A172 (cell line): ENCODE measurements around the gene SFMBT2. TPM values are rescaled to one million over a fixed set of nuclear protein-coding genes. Genes with fewer than 3 reads are reported as not detected.

ENCODE experiments used
- DNase-seq: peaks from one replicate; pipeline ENCODE4 v3.0.0-alpha.2; 2015; ENCODE audit warnings: low spot score
- total RNA-seq: library from RNA; depleted of rRNA; stranded (reverse); fragments of >200 nt; shearing (Covaris generic); gene quantifications from 2 replicates; pipeline ENCODE4 v1.2.3, GENCODE V29; 2014

SFMBT2 gene
- total RNA-seq, 1 experiment from 2014 or later = 0.96 TPM

GRCh38 chr10:7298495-7298894 lies 112.3 kb downstream of the SFMBT2 start:
- no peak for DNase-seq

- DNase-seq = no peak
Observed at GRCh38 chr10:7297094-7297493, 113.7 kb downstream of the SFMBT2 start.

- no peak for DNase-seq
Observed at GRCh38 chr10:7296648-7297047, 114.2 kb downstream of the SFMBT2 start.

GRCh38 chr10:7296076-7296475 lies 114.8 kb downstream of the SFMBT2 start:
- no peak for DNase-seq

GRCh38 chr10:7293378-7293920 lies 117.4 kb downstream of the SFMBT2 start:
- no peak for DNase-seq

- peak; percentile 6 for DNase-seq
Observed at GRCh38 chr10:7291487-7292270, 119.2 kb downstream of the SFMBT2 start.

- DNase-seq = no peak
Observed at GRCh38 chr10:7288060-7288690, 122.7 kb downstream of the SFMBT2 start.

- no peak for DNase-seq
Observed at GRCh38 chr10:7287377-7287776, 123.5 kb downstream of the SFMBT2 start.

GRCh38 chr10:7285522-7286322 lies 125.1 kb downstream of the SFMBT2 start:
- DNase-seq = no peak

- DNase-seq = no peak
Observed at GRCh38 chr10:7283246-7283645, 127.6 kb downstream of the SFMBT2 start.

- no peak for DNase-seq
Observed at GRCh38 chr10:7282457-7282856, 128.4 kb downstream of the SFMBT2 start.

- DNase-seq = no peak
Observed at GRCh38 chr10:7281429-7281828, 129.4 kb downstream of the SFMBT2 start.

GRCh38 chr10:7279303-7279702 lies 131.5 kb downstream of the SFMBT2 start:
- no peak for DNase-seq

- DNase-seq = no peak
Observed at GRCh38 chr10:7277867-7278266, 133.0 kb downstream of the SFMBT2 start.

GRCh38 chr10:7277432-7277831 lies 133.4 kb downstream of the SFMBT2 start:
- no peak for DNase-seq

- DNase-seq = no peak
Observed at GRCh38 chr10:7275761-7276440, 134.9 kb downstream of the SFMBT2 start.

- no peak for DNase-seq
Observed at GRCh38 chr10:7274293-7274692, 136.5 kb downstream of the SFMBT2 start.

- DNase-seq = no peak
Observed at GRCh38 chr10:7272008-7272407, 138.8 kb downstream of the SFMBT2 start.

GRCh38 chr10:7269988-7270387 lies 140.8 kb downstream of the SFMBT2 start:
- no peak for DNase-seq

GRCh38 chr10:7267142-7267541 lies 143.7 kb downstream of the SFMBT2 start:
- DNase-seq = no peak

GRCh38 chr10:7265396-7266123 lies 145.3 kb downstream of the SFMBT2 start:
- no peak for DNase-seq
